Erythroblast (primary cell): ENCODE data around the gene CNRIP1.

Experiments used
- GATA1 ChIP-seq: IDR thresholded peaks from 2 replicates; pipeline ENCODE4 v1.6.1; 2011; ENCODE audit warnings: low read depth, mild to moderate bottlenecking, control low read depth, low read length, moderate library complexity
- POLR2A ChIP-seq: IDR thresholded peaks from 2 replicates; pipeline ENCODE4 v1.6.1; 2011; ENCODE audit warnings: mild to moderate bottlenecking, low read length

DNA sequence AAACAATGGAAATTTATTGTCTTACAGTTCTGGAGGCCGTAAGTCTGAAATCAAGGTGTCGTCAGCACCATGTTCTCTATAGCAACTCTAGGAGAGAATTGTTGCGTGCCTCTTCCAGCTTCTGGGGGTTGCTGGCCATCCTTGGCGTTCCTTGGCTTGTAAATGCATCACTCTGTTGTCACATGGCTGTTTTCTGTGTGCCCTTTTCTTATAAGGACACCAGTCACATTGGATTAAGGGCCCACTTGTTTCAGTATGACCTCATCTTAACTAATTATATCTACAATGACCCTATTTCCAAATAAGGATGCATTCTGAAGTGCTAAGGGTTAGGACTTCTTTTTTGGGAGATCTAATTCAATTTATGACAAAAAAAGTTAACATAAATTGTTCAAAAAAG is 44.0 kb upstream of the CNRIP1 start:
- TF ChIP-seq POLR2A (no peak), GATA1 (no peak)
